HG02943 (cell line): Measurements from ENCODE around the gene NARF.
"Not testable (repeated sequence)": the region's sequence is repeated elsewhere in the genome, so short reads cannot be mapped to it uniquely, and the experiment has no call there.

Experiments used
- ATAC-seq: cut with Tn5 transposase; IDR thresholded peaks from one replicate; pipeline ENCODE4 v1.9.1; 2021; ENCODE audit warnings: mild to moderate bottlenecking, low read depth, moderate library complexity; ENCODE audit not compliant: unreplicated experiment

The NARF gene

DNA sequence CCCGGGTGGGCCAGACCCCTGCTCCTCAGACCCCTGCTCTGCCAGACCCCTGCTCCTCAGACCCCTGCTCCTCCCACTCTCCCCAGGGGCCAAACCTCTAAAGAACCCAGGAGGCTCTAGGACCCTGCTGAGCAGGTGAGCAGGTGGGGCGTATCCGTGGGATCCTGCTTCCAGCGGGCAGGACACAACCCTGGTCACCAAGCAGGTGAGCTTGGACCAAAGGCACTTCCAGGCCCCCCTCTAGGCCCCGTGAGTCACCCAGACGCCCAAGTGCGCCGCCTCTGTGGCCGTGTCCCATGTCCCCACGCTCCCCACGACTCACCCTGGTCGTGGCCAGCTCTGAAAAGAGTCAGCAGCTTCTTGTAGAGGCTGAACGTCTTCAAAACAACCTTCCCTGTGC, 13.0 kb upstream of the NARF start:
- no peak for ATAC-seq

- no peak for ATAC-seq
Observed at GRCh38 chr17:82446124-82446523, 12.4 kb upstream of the NARF start.

DNA sequence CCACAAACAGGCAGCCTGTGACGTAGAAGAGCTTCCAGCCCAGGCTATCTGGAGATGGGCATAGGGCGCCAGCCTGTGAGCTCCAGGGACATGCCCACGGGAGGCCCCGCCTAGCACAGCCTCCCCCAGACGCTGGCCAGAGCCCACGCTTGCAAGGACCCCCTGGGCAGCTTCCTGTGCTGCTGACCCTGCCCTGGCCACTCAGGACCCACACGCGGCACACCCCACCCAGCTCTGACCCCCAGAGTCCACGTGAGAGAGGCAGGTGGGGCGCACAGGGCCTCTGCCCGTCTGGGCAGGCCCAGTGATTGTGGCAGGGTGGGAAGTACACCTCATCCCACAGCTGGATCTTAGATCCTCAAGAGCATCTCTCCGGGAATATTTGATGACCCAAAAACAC, 11.9 kb upstream of the NARF start:
- no peak for ATAC-seq

DNA sequence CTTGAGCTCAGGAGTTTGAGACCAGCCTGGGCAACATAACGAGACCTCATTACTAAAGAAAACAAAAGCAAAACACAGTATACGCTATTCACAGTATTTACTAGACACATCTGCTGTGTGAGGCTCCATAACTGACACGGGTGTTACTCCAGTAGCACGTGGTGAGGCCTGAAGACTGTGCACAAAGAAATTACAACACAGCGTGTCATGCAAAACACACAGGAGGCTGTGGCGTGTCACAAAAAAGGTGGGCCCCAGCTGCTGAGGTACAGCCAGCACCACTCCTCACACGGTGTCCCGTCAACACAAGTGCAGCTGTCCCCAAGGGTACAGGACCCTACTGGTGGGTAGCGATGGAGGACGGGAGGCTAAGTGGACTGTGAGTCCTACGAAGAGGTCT, 10.7 kb upstream of the NARF start:
- ATAC-seq: no peak

DNA sequence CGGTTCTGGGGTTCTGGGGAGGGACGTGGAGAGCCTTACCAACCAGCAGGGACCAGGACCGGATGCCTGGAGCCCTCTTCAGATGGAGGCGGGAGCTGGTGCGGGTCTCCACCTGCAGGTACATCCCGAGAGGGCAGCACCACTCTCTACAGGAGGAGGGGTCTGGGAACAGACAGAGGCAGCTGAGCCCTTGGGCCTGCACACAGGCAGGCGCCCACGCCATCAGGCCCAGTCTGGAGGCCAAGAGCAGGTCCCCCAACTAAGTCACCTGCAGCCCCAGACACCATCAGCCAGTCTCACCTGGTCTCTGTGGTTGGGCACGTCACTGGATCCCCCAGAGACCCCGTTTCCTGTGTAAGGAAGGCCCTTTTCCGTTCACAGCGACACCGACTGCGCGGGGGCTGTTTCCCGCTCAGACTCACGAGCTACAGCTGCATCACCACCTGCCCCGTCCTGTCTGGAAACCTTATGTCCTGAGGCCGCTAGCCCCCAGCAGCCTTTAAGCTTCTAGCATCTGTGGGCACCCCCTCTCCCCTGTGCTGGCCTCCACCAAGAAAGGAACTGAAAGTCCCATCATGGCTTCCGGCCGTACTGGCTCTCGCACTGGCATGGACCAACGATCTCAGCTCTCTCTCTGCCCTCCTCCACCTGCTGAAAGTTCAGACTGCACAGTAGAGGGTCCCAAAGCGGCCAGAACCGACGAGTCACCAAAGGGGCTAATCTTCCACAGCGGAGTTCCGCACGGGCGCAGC, 9.2 kb upstream of the NARF start:
- ATAC-seq: peak; percentile 63

- ATAC-seq: no peak
Observed at GRCh38 chr17:82449883-82450356, 8.6 kb upstream of the NARF start.

- peak; percentile 45 for ATAC-seq
Observed at GRCh38 chr17:82450357-82451106, 8.0 kb upstream of the NARF start, which contains the start of gene CYBC1. Gene CYBC1, minus strand, starts transcription at chr17:82450752. Its CDS starts 1,498 bp downstream, at chr17:82449254.

DNA sequence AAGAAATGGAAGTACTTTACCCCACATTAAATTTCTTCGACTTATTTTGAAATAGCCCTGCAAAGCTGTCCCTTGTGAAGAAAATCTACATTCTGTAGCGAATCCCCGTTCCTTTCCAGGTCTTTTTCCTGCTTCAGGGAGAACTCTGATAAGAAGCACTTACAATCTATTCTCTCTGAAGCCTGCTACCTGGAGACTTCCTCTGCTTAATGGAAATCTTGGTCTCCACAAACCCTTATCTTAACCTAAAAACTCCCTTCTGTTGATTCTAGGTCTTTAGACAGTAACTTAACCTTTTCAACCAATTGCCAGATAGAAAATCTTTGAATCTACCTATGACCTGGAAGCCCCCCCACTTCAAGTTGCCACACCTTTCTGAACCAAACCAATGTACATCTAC, 6.4 kb upstream of the NARF start:
- ATAC-seq: no peak

GRCh38 chr17:82453151-82453550, 5.4 kb upstream of the NARF start:
- not testable (repeated sequence) for ATAC-seq

DNA sequence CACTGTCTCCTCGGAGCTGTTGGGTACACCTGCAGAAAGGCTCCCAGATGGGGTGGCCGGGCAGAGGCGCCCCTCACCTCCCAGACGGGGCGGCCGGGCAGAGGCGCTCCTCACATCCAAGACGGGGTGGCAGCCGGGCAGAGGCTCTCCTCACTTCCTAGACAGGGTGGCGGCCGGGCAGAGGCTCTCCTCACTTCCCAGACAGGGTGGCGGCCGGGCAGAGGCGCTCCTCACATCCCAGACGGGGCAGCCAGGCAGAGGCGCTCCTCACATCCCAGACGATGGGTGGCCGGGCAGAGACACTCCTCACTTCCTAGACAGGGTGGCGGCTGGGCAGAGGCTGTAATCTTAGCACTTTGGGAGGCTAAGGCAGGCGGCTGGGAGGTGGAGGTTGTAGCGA, 4.8 kb upstream of the NARF start:
- not testable (repeated sequence) for ATAC-seq

- ATAC-seq: no peak
Observed at GRCh38 chr17:82457073-82457928, 1.2 kb upstream of the NARF start.

DNA sequence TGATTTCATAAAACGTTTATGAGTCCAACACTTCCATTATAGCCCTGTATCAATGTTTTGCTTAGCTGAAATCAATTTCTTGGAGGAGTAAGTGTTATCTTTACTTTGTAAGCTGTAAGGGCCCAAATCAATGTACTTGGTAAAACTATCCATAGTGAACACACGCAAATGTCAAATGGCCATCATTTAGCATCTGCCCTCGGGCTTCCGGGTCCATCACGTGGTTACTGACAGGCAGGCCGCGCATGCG, 687 bp upstream of the NARF start:
- no peak for ATAC-seq

- ATAC-seq: peak; percentile 9
Observed at GRCh38 chr17:82458885-82459424, 414 bp downstream of the NARF start.

DNA sequence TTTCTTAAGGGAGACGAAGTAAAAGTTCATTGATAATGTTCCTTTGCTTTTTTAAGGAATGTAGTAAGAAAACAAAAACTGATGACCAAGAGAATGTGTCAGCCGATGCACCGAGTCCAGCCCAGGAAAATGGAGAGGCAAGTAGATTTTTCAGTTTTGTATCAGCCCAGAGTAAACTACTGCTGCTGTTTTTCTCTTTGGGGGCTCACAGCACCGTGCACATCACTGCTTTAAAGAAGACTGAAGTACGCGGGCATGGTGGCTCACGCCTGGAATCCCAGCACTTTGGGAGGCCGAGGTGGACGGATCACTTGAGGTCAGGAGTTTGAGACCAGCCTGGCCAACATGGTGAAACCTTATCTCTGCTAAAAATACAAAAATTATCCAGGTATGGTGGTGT, 1.4 kb downstream of the NARF start:
- ATAC-seq: not testable (repeated sequence)

- ATAC-seq: no peak
Observed at GRCh38 chr17:82461827-82462524, 3.4 kb downstream of the NARF start.

GRCh38 chr17:82463391-82463790, 4.8 kb downstream of the NARF start:
- no peak for ATAC-seq

- no peak for ATAC-seq
Observed at GRCh38 chr17:82463925-82464566, 5.5 kb downstream of the NARF start.

DNA sequence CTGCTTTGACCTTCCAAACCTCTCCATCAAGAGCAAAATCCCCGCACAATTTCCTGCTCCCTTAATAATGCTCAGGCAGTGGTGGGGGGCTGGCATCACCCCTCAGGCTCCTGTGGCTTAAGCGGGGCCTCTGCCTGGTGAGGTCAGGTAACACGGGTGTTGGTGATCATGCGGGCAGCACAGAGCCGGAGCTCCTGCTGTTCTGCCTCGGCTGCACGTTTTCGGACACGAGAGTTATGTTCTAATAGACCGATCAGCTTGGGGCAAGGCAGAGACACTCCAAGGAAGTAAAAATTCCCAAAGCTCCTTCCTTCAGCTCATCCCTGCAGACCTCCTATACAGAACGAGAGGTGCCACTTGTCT, 6.0 kb downstream of the NARF start:
- no peak for ATAC-seq

GRCh38 chr17:82465023-82465603, 6.6 kb downstream of the NARF start:
- ATAC-seq: no peak

DNA sequence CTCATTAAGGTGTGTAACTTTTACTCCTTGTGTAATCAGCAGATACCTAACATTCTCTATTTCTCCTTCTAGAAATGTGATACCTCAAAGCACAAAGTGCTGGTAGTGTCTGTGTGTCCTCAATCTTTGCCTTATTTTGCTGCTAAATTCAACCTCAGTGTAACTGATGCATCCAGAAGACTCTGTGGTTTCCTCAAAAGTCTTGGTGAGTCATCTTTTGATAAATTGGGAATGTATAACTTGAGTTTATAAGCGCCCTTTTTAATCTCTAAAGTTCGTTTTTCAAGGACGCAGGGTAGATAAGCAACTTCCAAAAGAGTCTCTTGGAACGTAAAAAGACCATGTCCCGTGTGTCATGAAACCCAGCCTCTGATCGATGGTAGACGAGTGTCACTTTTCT, 10.2 kb downstream of the NARF start:
- ATAC-seq: no peak
